UCSD-AML1 (cell line): ENCODE results near the gene ALG3.

ENCODE experiments used
- DNase-seq: peaks from one replicate; lab custom pipeline; 2025; ENCODE audit not compliant: unreplicated experiment; lab: John Stamatoyannopoulos, UW

Gene ALG3

GRCh38 chr3:184260724-184261269 lies 12.0 kb upstream of the ALG3 start:
- DNase-seq, result no peak

GRCh38 chr3:184259878-184260723 lies 11.3 kb upstream of the ALG3 start:
- DNase-seq, result no peak

GRCh38 chr3:184259396-184259877 lies 10.7 kb upstream of the ALG3 start:
- no peak for DNase-seq

GRCh38 chr3:184258926-184259325 lies 10.2 kb upstream of the ALG3 start:
- DNase-seq, result no peak

GRCh38 chr3:184257083-184257915 lies 8.5 kb upstream of the ALG3 start:
- no peak for DNase-seq

GRCh38 chr3:184255291-184256039 lies 6.7 kb upstream of the ALG3 start:
- DNase-seq, result no peak

GRCh38 chr3:184250167-184250828 lies 1.5 kb upstream of the ALG3 start:
- peak; percentile 89 for DNase-seq

GRCh38 chr3:184249412-184250166 lies 827 bp upstream of the ALG3 start, which contains the start of gene EEF1AKMT4:
Gene EEF1AKMT4, plus strand, starts transcription at chr3:184249672. Its CDS starts 23 bp downstream, at chr3:184249695.
- peak; percentile 96 for DNase-seq

GRCh38 chr3:184242297-184242685 lies 6.5 kb downstream of the ALG3 start:
- DNase-seq, result no peak

- no peak for DNase-seq
Observed at GRCh38 chr3:184241447-184242296, 7.1 kb downstream of the ALG3 start.

GRCh38 chr3:184241141-184241446 lies 7.7 kb downstream of the ALG3 start:
- no peak for DNase-seq

- DNase-seq, result no peak
Observed at GRCh38 chr3:184240384-184241140, 8.2 kb downstream of the ALG3 start.

GRCh38 chr3:184239708-184240107 lies 9.1 kb downstream of the ALG3 start:
- no peak for DNase-seq

GRCh38 chr3:184239221-184239620 lies 9.5 kb downstream of the ALG3 start:
- DNase-seq, result no peak

GRCh38 chr3:184238246-184238818 lies 10.4 kb downstream of the ALG3 start:
- DNase-seq, result no peak

GRCh38 chr3:184237807-184238206 lies 11.0 kb downstream of the ALG3 start:
- no peak for DNase-seq

GRCh38 chr3:184237211-184237610 lies 11.6 kb downstream of the ALG3 start:
- DNase-seq, result no peak

- DNase-seq, result no peak
Observed at GRCh38 chr3:184236636-184237035, 12.1 kb downstream of the ALG3 start.
